HEK293T (cell line): ENCODE results near the gene PXK.

ENCODE experiments used
- CTCF ChIA-PET: fragments of 350-600 bp; formaldehyde crosslinking; extraction: SDS; loops from one replicate; lab custom pipeline; 2021; ENCODE audit warnings: antibody characterized with exemption, inconsistent platforms; lab: Yijun Ruan, JAX
- POLR2A ChIA-PET: fragments of 350-600 bp; formaldehyde crosslinking; extraction: SDS; loops from one replicate; lab custom pipeline; 2020; ENCODE audit warnings: antibody characterized with exemption, inconsistent platforms; lab: Yijun Ruan, JAX
- DNase-seq: peaks from one replicate; pipeline ENCODE4 v3.0.0; 2012; ENCODE audit warnings: mixed read lengths; ENCODE audit errors: extremely low spot score
- ARNT ChIP-seq: fragments of 450-650 bp; IDR thresholded peaks from 2 replicates; pipeline ENCODE4 v1.6.1; 2017; ENCODE audit warnings: mild to moderate bottlenecking
- BHLHE40 ChIP-seq: fragments of 450-650 bp; IDR thresholded peaks from 2 replicates; pipeline ENCODE4 v1.6.1; 2016; ENCODE audit warnings: mild to moderate bottlenecking, moderate library complexity, borderline replicate concordance
- CTBP1 ChIP-seq: fragments of 450-650 bp; IDR thresholded peaks from 2 replicates; pipeline ENCODE4 v1.6.1; 2016; ENCODE audit warnings: borderline replicate concordance
- ELF4 ChIP-seq: fragments of 450-650 bp; IDR thresholded peaks from 2 replicates; pipeline ENCODE4 v1.6.1; 2017; ENCODE audit warnings: antibody characterized with exemption
- FOXA1 ChIP-seq: fragments of 450-650 bp; IDR thresholded peaks from 2 replicates; pipeline ENCODE4 v1.6.1; 2016; ENCODE audit warnings: mild to moderate bottlenecking
- FOXK2 ChIP-seq: fragments of 450-650 bp; IDR thresholded peaks from 2 replicates; pipeline ENCODE4 v1.6.1; 2016; ENCODE audit warnings: mild to moderate bottlenecking
- FOXM1 ChIP-seq: fragments of 450-650 bp; IDR thresholded peaks from 2 replicates; pipeline ENCODE4 v1.6.1; 2017; ENCODE audit warnings: mild to moderate bottlenecking, borderline replicate concordance
- HDGF ChIP-seq: fragments of 450-650 bp; IDR thresholded peaks from 2 replicates; pipeline ENCODE4 v1.6.1; 2017; ENCODE audit warnings: antibody characterized with exemption, borderline replicate concordance
- L3MBTL2 ChIP-seq: fragments of 450-650 bp; conservative IDR thresholded peaks from 2 replicates; pipeline ENCODE4 v1.6.1; 2016; ENCODE audit warnings: mild to moderate bottlenecking
- LEF1 ChIP-seq: fragments of 450-650 bp; IDR thresholded peaks from 2 replicates; pipeline ENCODE4 v1.6.1; 2017; ENCODE audit warnings: mild to moderate bottlenecking, borderline replicate concordance
- NFRKB ChIP-seq: fragments of 450-650 bp; IDR thresholded peaks from 2 replicates; pipeline ENCODE4 v1.6.1; 2016; ENCODE audit warnings: mild to moderate bottlenecking, moderate library complexity
- PKNOX1 ChIP-seq: fragments of 450-650 bp; IDR thresholded peaks from 2 replicates; pipeline ENCODE4 v1.6.1; 2016
- SP1 ChIP-seq: fragments of 450-650 bp; IDR thresholded peaks from 2 replicates; pipeline ENCODE4 v1.6.1; 2017
- SUZ12 ChIP-seq: fragments of 450-650 bp; IDR thresholded peaks from 2 replicates; pipeline ENCODE4 v1.6.1; 2016; ENCODE audit warnings: mild to moderate bottlenecking
- TARDBP ChIP-seq: fragments of 450-650 bp; IDR thresholded peaks from 2 replicates; pipeline ENCODE4 v1.6.1; 2016
- ZNF384 ChIP-seq: fragments of 450-650 bp; IDR thresholded peaks from 2 replicates; pipeline ENCODE4 v1.6.1; 2016

The PXK gene

GRCh38 chr3:58441514-58442450 is 109.1 kb downstream of the PXK start:
- CTCF ChIA-PET, result no interaction called here
- POLR2A ChIA-PET, result no interaction called here
- no peak for DNase-seq
- TF ChIP-seq FOXM1, result no peak
- TF ChIP-seq ZNF384, result no peak
- no peak for TF ChIP-seq CTBP1
- TF ChIP-seq L3MBTL2, result no peak
- no peak for TF ChIP-seq FOXA1
- peak; percentile 67 for TF ChIP-seq PKNOX1
- TF ChIP-seq SUZ12, result no peak

- CTCF ChIA-PET, result no interaction called here
These were observed 119.5 kb downstream of the PXK start for GRCh38 chr3:58452176-58452575.

GRCh38 chr3:58459160-58459559 is 126.5 kb downstream of the PXK start:
- TF ChIP-seq BHLHE40 (no peak), FOXM1 (no peak), PKNOX1 (no peak), CTBP1 (no peak), FOXK2 (no peak), TARDBP (no peak), FOXA1 (no peak), SP1 (no peak), L3MBTL2 (no peak), SUZ12 (no peak), ARNT (no peak), ELF4 (no peak), LEF1 (no peak), NFRKB (no peak), ZNF384 (no peak)
- ChIA-PET CTCF (no interaction called here), POLR2A (no interaction called here)
- no peak for DNase-seq

More at GRCh38 chr3:58452176-58452575, 119.5 kb downstream of the PXK start:
- no peak for DNase-seq
- TF ChIP-seq HDGF (no peak), ZNF384 (no peak), ELF4 (no peak), ARNT (no peak), NFRKB (no peak), FOXK2 (no peak), SUZ12 (no peak), CTBP1 (no peak), SP1 (no peak)
- POLR2A ChIA-PET, result no interaction called here

- CTCF ChIA-PET, result no interaction called here
- POLR2A ChIA-PET, result no interaction called here
- peak; percentile 39 for DNase-seq
- TF ChIP-seq HDGF (no peak), L3MBTL2 (no peak), CTBP1 (no peak), LEF1 (no peak), FOXA1 (no peak), ELF4 (no peak), NFRKB (no peak), SUZ12 (no peak), FOXK2 (no peak), ARNT (no peak)
These were observed 130.1 kb downstream of the PXK start for GRCh38 chr3:58462829-58463180.

- CTCF ChIA-PET, result interaction anchor here (0.7 to 1.3 kb wide), 7 partner anchors 8 to 63 kb away, joined by 3 to 12 read pairs (median 3); partner anchors contain the start of gene KCTD6
These were observed 130.7 kb downstream of the PXK start for GRCh38 chr3:58463181-58463941.

More at GRCh38 chr3:58463181-58463941, 130.7 kb downstream of the PXK start:
- peak; percentile 82 for DNase-seq
- POLR2A ChIA-PET, result no interaction called here
- TF ChIP-seq FOXA1, result no peak
- no peak for TF ChIP-seq NFRKB
- TF ChIP-seq HDGF, result no peak
- no peak for TF ChIP-seq LEF1
- TF ChIP-seq ELF4, result no peak
- TF ChIP-seq L3MBTL2, result peak; percentile 77; the same call in 1 of the 2 replicates
- peak; percentile 96 for TF ChIP-seq PKNOX1
